Tibial nerve (tissue), 4 donors: ENCODE data around the gene ADAMTS17. TPM values are rescaled to one million over a fixed set of nuclear protein-coding genes. Genes with fewer than 3 reads are reported as not detected.

Experiments used
- DNase-seq, 2 donors: peaks; one replicate each; pipeline ENCODE4 v3.0.0-alpha.2; 2019; ENCODE audit warnings: low spot score in 2 of 2
- H3K27ac ChIP-seq, 4 donors: fragments of 200-600 bp; sonication (generic) in 3 of 4; one replicate each; pipeline ENCODE4 v1.5.1; 2017 to 2019; ENCODE audit warnings: mild to moderate bottlenecking in 1 of 4
- H3K27me3 ChIP-seq, 2 donors: fragments of 200-600 bp; sonication (generic) in 1 of 2; one replicate each; pipeline versions ENCODE4 v1.5.1 to v1.6.0; 2017 to 2019
- H3K36me3 ChIP-seq, 3 donors: fragments of 200-600 bp; sonication (generic); one replicate each; pipeline ENCODE4 v1.5.1; 2018 to 2019
- H3K4me1 ChIP-seq, 4 donors: fragments of 200-600 bp; sonication (generic) in 3 of 4; one replicate each; pipeline ENCODE4 v1.5.1; 2017 to 2019
- H3K4me3 ChIP-seq, 4 donors: fragments of 200-600 bp; sonication (generic) in 3 of 4; one replicate each; pipeline ENCODE4 v1.5.1; 2017 to 2019; ENCODE audit warnings: mild to moderate bottlenecking in 1 of 4, moderate library complexity in 1 of 4
- H3K9me3 ChIP-seq, 4 donors: fragments of 200-600 bp; sonication (generic) in 3 of 4; one replicate each; pipeline ENCODE4 v1.5.1; 2017 to 2019
- EP300 ChIP-seq, 2 donors: sonication (generic); formaldehyde crosslinking; IDR thresholded peaks; one replicate each; pipeline ENCODE4 v1.6.1; 2017; ENCODE audit warnings: antibody characterized with exemption in 2 of 2, mild to moderate bottlenecking in 1 of 2
- POLR2A ChIP-seq, 2 donors: fragments of 450-650 bp; IDR thresholded peaks; one replicate each; pipeline ENCODE4 v1.6.1; 2017; ENCODE audit warnings: antibody characterized with exemption in 2 of 2, mild to moderate bottlenecking in 2 of 2, moderate library complexity in 2 of 2
- WGBS, 2 donors: methylation state at CpG; one replicate each; pipeline ENCODE4 v1.1.5; 2018; 5-methylcytosine and 5-hydroxymethylcytosine counted together
- total RNA-seq, 4 donors: library from RNA; depleted of rRNA; stranded (reverse); fragments of >200 nt; gene quantifications; one replicate each; pipeline ENCODE4 v1.1.0, GENCODE V29; 2016
- TF ChIP-seq, protein P1 (sequence below), 5 experiments: fragments of 200-600 bp in 3 of 5; fragments of 450-650 bp in 2 of 5; sonication (generic) in 3 of 5; IDR thresholded peaks; one replicate each; pipeline ENCODE4 v1.5.1; 2016 to 2019; ENCODE audit warnings: antibody characterized with exemption in 5 of 5, mild to moderate bottlenecking in 3 of 5, moderate library complexity in 2 of 5

Gene ADAMTS17
- total RNA-seq, 4 donors from 2014 or later = 0.66 to 5.5 (median 3.7) TPM

DNA sequence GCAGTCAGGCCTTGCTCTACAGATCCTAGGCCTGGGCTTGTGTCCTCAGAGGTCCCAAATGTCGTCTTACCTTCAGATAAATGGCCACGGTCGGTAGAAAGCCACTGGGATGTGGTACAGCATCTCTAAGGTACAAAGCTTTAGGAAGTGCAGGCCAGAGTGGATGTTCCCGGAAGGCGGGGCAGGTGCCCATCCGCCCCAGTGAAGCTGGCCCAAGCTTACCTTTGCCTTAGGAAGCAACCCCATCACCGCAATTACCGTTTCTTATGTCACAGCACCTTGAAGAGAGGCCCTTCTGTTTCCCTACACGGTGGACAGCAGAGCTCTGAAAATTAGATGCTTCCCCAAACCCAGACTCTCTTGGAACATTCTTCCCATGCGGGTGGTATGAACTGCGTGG is 368.4 kb downstream of the ADAMTS17 start:
- 93 to 96% methylated on average over 10 to 11 of the region's 11 CpGs for WGBS, 2 donors
- H3K4me1 ChIP-seq = no peaks in the 10 kb centered on the region
- H3K36me3 ChIP-seq = peaks cover 0 to 6% (median 0%) of the 10 kb centered on the region in 3 donors
- no peak for DNase-seq
- H3K27me3 ChIP-seq = no peaks in the 10 kb centered on the region
- TF ChIP-seq EP300 (IDR thresholded peaks at IDR 0.05) (no peak), POLR2A (IDR thresholded peaks at IDR 0.05) (no peak)
- TF ChIP-seq, protein P1, sequence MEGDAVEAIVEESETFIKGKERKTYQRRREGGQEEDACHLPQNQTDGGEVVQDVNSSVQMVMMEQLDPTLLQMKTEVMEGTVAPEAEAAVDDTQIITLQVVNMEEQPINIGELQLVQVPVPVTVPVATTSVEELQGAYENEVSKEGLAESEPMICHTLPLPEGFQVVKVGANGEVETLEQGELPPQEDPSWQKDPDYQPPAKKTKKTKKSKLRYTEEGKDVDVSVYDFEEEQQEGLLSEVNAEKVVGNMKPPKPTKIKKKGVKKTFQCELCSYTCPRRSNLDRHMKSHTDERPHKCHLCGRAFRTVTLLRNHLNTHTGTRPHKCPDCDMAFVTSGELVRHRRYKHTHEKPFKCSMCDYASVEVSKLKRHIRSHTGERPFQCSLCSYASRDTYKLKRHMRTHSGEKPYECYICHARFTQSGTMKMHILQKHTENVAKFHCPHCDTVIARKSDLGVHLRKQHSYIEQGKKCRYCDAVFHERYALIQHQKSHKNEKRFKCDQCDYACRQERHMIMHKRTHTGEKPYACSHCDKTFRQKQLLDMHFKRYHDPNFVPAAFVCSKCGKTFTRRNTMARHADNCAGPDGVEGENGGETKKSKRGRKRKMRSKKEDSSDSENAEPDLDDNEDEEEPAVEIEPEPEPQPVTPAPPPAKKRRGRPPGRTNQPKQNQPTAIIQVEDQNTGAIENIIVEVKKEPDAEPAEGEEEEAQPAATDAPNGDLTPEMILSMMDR (IDR thresholded peaks at IDR 0.05) = no peak
- no peaks in the 10 kb centered on the region for H3K9me3 ChIP-seq
- H3K4me3 ChIP-seq = no peak overlapping the region
- no peak overlapping the region for H3K27ac ChIP-seq

GRCh38 chr15:99970891-99971430 is 370.8 kb downstream of the ADAMTS17 start:
- Histone ChIP-seq H3K9me3 (no peaks in the 10 kb centered on the region), H3K36me3 (peaks cover 0 to 6% (median 0%) of the 10 kb centered on the region in 3 donors), H3K4me3 (no peak overlapping the region), H3K27me3 (no peaks in the 10 kb centered on the region), H3K27ac (no peak overlapping the region), H3K4me1 (no peaks in the 10 kb centered on the region)
- TF ChIP-seq, protein P1 (IDR thresholded peaks at IDR 0.05) = no peak
- TF ChIP-seq EP300 (IDR thresholded peaks at IDR 0.05) (no peak), POLR2A (IDR thresholded peaks at IDR 0.05) (no peak)
- DNase-seq = no peak
- WGBS, 2 donors = 49 to 54% methylated on average over 9 of the region's 9 CpGs

DNA sequence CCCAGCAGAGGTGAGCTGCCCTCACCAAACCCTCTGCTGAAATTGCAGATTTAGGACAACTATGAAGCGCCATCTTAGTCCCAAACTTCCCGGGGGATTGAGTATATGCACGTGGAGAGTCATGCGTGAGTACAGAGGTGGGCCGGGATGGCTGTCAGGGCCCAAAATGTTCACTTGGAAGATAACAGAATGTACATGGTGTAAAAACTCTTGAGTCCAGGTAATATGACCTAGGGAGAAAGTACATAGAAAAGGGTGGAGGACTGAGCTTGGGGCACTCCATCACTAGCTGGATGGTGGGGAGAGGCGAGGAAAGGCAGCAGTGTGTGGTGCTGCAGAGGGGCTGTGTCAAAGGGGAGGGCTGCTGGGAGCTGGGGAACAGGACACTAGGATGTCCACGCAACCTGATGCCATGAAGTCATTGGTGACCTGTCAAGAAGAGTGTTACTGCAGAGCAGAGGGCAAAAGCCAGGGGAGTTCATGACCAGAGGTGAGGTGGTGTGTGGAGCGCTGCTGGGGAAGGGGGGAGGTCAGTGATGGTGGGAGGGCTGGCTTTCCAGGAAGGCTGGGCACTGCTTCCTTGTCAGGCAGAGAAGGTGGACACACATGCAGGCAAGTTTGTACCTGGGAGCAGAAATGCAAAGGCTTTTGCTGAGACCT is 372.4 kb downstream of the ADAMTS17 start:
- no peak for DNase-seq
- peaks cover 0 to 6% (median 0%) of the 10 kb centered on the region in 3 donors for H3K36me3 ChIP-seq
- H3K4me3 ChIP-seq = no peak overlapping the region
- no peaks in the 10 kb centered on the region for H3K9me3 ChIP-seq
- no peak for TF ChIP-seq POLR2A (IDR thresholded peaks at IDR 0.05)
- no peak for TF ChIP-seq EP300 (IDR thresholded peaks at IDR 0.05)
- TF ChIP-seq, protein P1 (IDR thresholded peaks at IDR 0.05) = no peak
- no peaks in the 10 kb centered on the region for H3K27me3 ChIP-seq
- 94 to 98% methylated on average over 8 of the region's 8 CpGs for WGBS, 2 donors
- H3K4me1 ChIP-seq = no peaks in the 10 kb centered on the region
- no peak overlapping the region for H3K27ac ChIP-seq

- DNase-seq = no peak
- Histone ChIP-seq H3K36me3 (no peaks in the 10 kb centered on the region), H3K9me3 (no peaks in the 10 kb centered on the region), H3K27me3 (no peaks in the 10 kb centered on the region), H3K27ac (no peak overlapping the region), H3K4me1 (no peaks in the 10 kb centered on the region), H3K4me3 (no peak overlapping the region)
- WGBS, 2 donors = 86 to 90% methylated on average over 11 of the region's 11 CpGs
- TF ChIP-seq EP300 (IDR thresholded peaks at IDR 0.05) (no peak), POLR2A (IDR thresholded peaks at IDR 0.05) (no peak)
- TF ChIP-seq, protein P1 (IDR thresholded peaks at IDR 0.05) = no peak
These were observed 373.9 kb downstream of the ADAMTS17 start for GRCh38 chr15:99967841-99968371.

GRCh38 chr15:99966815-99967214 is 375.0 kb downstream of the ADAMTS17 start:
- no peak overlapping the region for H3K27ac ChIP-seq
- TF ChIP-seq POLR2A (IDR thresholded peaks at IDR 0.05) (no peak), EP300 (IDR thresholded peaks at IDR 0.05) (no peak)
- TF ChIP-seq, protein P1 (IDR thresholded peaks at IDR 0.05) = no peak
- H3K36me3 ChIP-seq = no peaks in the 10 kb centered on the region
- 80 to 97% methylated on average over 3 of the region's 3 CpGs for WGBS, 2 donors
- no peak for DNase-seq
- no peaks in the 10 kb centered on the region for H3K27me3 ChIP-seq
- no peaks in the 10 kb centered on the region for H3K4me1 ChIP-seq
- no peak overlapping the region for H3K4me3 ChIP-seq
- no peaks in the 10 kb centered on the region for H3K9me3 ChIP-seq
